Activated CD4-positive, alpha-beta T cell treated with anti-CD3 and anti-CD28 coated beads, Interleukin-2, amount 50 U/mL, for 48 hours (primary cell): ENCODE measurements around the gene CBL.
A peak's percentile ranks its signal among the peaks of the same experiment; 100 is the strongest.

Source experiments
- DNase-seq, 2 experiments: peaks; one replicate each; pipeline ENCODE4 v3.0.0-alpha.2; 2020

Gene CBL

DNA sequence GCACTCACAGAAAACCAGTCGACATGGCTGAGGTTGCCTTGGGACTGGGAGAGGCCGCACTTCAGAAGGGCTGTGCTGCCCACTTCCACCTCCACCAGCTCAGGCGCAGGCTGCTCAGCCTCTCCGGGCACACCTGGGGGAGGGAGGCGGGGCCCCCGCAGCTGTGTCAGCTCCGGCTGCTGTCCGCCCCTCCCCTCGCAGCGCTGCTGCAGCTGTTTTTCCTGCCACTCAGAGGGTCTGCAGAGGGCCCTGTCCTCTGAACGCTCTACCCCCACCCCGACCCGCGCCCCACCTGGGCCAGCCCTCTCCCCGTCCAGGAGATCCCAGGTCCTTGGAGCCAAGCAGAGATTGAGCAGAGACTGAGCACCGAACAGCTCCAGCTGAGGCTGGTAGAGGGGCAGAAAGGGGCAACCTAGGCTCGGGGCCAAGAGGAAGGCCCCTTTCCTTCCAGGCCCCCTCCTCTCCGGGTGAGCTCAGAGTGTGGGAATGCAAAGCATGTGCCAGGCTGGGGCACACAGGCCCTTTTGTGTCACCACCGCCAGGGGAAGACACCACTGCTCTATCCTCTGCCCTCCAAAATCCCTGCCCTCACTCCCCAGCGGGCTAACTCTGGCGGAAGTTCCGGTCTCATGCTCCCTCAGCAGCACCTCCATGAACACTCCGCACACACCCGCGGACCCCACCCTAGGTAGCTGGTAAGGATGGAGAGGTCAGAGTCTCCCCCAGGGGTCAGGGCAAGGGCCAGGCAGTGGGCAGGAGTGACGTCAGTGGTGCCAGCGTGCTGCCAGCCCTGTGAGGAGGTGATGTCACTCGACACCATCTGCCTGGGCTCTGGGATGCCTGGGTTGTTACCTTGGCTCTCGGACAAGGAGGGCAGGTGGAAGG is 109.2 kb downstream of the CBL start:
- DNase-seq: peak in 1 of 2 experiments; percentile 68

DNA sequence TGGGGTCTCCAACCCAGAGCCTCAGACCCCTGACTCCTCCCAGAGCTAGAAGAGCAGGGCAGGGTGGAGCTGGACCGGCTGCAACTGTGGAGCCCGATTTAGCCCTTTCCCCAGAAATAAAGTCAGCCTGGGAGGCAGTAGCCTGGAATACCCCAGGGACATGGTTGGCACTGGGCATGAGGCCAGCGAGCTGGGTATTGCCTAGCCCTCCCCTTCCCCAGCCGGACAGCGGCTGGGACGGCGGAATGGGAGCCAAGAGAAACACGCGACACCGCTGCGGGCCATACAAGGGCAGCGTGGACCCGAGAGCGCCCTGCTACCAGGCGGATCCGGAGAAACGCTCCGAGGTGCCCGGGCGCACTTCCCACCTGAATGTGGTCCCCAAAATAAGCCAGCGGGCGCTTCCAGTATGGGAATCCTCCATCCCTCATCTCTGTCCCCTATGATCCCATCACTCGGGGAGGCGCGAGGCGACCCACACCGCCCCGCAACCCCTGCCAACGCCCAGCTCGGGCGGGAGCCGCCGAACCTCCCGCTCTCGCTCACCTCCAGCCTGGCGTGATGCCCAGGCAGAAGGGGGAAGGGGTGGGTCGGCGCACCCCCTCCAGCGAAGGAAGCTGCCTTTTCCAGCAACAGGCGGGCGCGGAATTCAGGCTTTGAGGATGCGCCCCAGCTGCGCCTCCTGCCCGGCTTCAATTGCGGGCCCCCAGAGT is 110.0 kb downstream of the CBL start:
- no peak for DNase-seq

DNA sequence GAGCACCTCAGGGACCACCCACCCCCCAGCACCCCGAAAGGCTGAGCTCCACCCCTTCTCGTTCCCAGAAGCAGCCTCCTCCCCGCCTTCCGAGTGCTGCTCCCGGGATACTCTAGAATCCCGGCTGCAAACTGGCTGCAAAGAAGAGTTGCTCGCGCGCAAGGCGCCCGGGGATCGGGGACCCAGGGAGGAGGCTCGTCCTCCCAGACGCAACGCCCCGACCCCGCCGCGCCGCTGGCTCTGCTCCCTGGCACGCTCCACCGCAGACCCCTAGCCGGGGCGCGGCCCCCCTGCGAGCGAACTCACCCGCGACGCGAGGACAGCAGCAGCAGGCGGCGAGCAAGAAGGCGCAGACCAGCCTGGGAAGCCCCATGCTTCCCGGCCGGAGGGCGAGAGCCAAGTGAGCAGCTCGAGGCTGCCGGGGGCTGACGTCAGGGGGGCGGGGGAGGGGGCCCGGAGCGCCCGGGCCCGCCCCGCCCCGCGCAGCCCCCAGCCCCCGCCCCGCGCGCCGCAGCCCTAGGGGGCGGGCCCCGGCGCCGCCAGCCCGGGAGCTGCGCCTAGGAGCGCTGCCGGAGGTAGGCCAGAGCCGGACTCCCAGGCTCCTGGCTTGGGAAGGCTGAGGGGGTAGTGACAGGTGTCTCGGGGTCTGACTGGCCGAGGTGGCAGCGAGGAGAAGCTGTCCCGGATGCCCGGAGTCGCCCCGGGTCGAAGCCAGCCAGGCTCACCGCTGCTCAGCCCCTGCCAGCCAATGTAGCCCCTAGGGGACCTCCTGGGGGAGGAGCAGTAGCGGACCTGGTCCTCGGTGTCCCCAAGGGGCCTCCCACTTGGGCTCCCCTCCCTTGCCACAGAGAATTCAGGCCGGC is 110.8 kb downstream of the CBL start, which contains the start of gene MCAM:
Gene MCAM (minus strand): TSS at position 402 of the 863 bp plus-strand sequence. CDS start 29 bp downstream, at position 373.
- DNase-seq: no peak

DNA sequence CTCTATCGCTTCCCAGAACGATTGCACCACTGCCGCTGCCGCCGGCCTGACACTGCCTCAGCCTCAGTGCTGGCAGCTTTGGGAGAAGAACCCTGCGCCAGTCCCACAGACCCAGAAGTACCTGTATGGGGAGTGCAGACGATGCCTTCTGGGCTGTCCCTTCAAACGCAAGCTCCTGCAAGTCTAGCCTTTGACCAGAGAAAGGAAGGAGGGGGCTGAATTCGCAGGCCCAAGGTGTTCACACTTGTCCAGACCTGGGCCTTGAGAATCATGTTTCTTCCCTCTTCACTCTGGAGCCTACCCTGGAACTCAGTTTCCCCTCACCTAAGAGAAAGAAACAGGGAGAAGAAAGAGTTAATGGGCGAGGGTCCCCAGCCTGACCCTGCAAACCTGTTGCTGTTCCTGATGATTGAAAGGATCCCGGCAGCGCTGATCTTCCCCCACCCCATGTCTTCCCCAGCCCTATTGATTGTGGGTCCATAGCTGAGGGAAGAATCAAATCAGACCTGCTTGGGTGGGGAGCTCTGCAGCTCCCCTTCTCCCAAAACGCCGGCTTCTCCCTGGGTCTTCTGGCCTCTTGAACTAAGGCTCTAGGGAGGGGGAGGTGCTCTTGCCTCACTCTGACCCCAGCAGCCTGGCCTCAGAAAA is 111.6 kb downstream of the CBL start:
- no peak for DNase-seq

DNA sequence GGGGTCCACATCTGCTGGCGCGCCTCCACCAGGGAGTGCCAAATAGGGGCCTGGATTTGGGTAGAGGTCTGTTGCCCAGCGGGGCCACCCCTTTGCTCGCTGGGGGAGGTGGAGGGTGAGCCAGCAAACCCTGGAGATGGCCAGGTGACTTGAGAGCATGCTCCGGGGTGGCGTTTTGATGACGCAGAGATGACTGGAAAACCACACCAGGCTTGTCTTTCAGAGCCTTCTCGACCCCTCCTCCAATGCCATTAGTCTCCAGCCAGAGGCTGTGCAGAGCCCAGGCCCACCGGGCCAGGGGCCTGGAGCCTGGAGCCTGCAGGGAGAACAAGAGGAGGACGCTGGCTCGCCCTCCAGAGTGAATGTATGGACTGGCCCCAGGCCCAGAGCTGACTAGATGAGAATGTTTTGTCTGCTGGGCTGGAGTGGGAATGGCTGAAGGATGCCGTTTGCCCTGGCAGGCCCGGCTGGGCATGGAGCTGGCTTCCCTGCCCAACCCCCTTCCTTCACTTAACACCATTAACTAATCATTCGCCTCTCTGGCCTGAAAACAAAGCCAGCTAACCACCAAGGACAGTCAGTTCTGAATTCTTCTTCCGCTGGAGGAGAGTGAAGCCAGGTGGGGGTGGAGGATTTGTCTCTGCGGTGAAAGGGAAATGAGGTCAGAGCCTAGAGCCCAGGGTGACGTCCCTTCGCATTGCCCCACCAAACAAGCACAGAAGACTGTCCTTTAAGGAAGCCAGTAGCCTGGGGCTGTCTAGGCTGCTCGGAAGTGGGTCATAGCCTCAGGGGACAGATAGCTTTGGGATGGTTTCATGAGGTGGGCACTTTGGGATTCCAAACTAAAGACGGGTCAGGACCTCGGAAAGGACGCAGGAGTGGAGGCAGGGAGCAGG is 112.3 kb downstream of the CBL start:
- no peak for DNase-seq

DNA sequence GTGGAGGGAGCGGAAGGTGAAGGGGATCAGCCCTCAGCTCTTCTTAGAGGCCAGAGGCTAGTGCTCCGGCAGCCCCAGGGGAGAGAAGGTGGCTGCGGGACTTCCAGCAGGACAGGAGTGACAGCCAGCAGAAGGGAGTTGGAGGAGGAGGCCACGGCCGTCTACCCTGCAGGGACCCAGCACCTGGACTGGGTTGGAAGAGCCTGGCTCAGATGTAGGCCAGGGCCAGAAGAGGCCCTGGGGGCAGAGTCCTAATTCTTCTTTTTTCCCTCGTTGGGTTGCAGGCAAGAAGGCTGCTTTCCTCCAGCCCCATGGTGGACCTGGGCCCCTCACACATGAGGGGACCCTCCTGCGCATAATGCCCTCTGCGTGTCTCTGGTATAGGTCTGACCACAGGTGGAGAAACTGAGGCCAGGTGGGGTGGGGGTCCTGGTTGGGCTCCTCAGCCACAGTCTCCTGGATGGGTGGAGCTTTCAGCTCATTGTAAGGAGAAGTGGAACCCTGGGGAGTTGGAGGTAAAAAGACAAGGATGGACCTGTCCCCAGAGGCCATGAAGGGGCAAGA is 113.1 kb downstream of the CBL start:
- no peak for DNase-seq

DNA sequence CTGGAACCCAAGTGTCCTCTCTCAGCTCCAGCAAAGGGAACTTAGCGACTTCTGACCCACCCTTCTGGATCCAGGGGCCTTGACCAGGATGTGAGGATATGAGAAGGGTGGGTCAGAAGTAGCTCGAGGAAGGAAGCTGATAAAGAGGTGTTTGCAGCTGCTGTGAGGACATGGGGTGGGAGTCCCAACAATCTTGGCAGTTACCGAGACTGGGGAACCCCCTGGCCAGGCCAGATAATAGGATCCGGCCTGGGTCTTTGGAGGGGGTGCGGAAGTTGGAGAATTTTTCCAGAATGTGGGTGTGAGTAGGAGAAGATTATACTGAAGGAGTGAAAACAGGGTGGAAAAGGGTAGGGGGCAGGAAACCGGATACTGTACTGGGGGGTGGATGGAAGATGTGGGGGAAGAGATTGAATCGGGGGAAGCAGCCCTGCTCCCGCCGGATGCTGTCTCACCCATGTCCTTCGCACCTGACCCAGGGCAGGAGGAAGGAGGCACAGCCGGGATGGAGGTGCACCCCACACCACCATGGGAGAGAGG is 113.6 kb downstream of the CBL start:
- no peak for DNase-seq

DNA sequence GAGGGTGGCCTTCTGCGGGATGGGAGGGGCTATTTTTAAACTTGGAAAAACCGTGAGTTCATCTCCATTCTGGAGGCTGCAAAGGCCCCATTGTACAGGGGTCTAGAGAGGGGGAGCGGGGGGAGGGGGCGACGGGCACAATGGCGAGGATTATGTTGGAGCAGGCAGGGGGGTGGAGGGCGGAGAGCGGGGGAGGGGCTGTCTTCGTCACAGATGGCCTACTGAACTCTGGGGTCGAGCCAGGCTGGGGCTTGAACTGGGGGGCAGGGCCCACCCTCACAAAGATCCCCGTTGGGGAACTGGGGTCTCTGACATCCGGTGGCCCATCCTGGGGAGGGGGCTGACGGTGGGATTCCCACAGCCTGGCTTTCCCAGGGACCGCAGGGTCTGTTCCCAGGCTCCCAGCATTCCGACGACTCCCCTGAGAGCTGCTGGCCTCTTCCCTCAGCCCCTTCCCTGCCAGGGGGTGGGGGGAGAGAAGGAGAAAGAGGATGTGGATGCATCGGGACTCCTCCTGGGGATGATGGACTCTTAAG is 114.2 kb downstream of the CBL start:
- no peak for DNase-seq

DNA sequence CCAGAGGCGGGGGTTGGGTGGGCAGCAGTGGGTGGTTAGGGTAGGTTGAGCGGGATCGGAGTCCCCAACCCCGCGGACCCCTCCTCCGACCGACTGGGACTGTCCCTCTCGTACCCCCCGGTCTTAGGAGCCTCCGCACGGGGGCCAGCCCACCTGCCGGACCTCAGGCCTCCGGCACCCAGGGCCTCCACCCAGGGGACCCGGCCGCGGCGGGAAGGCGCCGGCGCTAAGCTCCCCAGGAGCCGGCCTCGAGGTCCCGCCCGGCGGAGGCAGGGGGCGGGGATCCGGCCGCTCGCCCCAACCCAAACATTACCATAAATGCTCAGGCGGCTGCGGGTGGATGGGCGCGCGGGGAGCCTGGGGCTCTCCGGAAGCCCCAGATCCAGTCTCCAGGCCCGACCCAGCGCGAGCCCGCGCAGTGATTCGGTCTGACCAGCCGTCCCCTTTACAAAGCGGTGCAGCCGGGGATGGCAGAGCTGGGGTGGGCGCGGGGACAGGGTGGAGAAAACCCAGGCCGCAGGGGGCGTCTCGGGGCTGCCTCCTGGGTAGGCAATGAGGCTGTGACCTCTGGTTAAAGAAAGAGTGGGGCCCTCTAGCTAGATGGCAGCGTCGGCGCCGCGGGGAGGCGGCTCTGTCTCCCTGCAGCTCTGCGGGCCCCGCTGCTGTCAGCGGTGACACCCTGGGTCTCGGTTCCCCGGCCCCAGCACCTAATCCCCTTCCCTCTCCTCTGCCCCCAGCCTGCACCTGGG is 114.8 kb downstream of the CBL start:
- DNase-seq: peak; percentile 64 to 72

DNA sequence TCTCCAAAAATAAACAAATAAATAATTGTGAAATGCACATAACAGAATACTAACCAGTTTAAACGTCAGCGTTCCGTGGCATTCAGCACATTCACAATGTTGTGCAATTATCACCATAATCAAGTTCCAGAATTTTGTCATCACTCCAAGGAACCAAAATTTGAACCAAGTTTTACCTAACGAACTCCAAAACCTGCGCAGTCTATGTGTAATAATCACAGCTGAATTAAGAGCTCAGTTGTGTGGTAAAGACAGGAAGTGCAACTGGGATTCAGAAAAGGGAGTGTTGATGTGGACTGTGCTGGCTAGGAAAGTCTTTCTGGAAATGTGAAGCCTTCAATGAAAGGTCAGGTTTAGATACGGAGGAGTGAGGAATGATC is 116.2 kb downstream of the CBL start:
- DNase-seq: no peak

DNA sequence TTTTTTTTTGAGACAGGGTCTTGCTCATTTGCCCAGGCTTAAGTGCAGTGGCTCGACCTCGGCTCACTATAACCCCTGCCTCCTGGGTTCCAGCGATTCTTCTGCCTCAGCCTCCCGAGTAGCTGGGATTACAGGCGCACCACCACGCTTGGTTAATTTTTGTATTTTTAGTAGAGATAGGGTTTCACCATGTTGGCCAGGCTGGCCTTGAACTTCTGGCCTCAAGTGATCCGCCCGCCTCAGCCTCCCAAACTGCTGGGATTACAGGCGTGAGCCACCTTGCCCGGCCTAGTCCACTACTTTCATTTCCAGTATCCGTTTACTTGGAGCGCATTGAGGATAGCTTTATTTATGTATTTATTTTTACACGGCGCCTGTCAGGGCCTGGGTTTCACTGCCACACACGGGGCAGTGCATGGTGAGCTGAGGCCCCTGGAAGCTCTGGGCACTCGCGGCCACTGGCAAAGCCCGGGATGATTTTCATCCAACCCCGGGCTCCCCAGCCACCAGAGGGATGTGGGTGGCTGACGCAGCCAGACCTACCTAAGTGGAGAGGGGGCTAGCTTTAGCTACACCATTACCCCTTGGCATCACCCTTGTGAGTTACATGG is 116.9 kb downstream of the CBL start:
- no peak for DNase-seq

DNA sequence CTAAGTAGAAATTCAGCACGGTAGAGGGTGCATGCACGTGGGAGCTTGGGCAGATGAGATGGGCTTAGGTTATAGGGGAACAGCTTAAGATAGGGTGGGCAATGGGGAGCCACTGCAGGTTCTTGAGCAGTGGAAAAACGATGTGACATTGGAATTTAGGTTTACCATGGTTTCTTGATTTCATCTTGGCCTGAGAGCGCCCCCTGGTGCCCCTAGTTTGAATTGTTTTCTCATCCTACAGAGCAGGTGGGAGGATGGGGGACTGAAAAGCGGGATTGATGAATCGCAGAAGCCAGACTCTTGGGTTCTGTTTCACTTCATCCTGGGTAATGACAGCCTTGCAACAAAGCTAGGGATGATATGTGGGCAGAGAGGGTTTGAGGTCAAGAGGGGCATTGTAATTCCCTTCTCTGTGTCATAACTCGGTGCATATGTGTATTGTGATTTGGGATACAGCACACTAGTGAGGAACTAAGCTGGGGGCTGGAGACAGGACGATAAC is 117.4 kb downstream of the CBL start:
- peak; percentile 90 to 92 for DNase-seq

DNA sequence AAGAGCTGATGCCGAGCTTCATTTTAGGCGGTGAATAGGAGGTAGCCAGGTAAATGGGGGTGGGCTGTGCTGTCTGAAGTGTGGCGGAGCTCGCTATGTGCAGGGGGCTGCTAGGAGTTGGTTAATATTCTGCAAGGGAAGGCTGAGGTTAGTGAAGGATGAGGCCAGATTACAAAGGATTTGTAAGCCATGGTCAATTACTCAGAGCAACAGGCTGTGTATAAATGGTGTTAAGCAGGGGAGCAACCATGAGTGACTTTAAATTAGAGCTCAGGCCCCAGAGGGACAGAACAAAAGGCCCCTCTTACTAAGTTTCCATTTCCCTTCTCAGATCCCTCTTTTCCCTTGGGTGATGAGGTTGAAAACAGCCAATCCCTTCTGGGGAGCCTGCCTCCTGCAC is 118.0 kb downstream of the CBL start:
- no peak for DNase-seq

DNA sequence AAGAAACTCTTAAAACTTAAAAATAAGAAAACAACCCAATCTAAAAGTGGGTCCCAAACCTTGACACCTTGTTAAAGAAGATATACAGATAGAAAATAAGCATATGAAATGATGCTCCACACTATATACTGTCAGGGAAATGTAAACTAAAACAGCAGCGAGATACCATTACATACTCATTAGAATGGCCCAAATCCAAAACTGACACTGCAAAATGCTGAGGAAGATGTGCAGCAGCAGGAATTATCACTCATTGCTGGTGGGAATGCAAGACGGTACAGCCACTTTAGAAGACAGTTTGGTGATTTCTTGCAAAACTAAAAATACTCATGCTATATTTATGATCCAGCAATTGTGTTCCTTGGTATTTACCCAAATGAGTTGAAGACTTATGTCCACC is 123.2 kb downstream of the CBL start:
- DNase-seq: no peak

DNA sequence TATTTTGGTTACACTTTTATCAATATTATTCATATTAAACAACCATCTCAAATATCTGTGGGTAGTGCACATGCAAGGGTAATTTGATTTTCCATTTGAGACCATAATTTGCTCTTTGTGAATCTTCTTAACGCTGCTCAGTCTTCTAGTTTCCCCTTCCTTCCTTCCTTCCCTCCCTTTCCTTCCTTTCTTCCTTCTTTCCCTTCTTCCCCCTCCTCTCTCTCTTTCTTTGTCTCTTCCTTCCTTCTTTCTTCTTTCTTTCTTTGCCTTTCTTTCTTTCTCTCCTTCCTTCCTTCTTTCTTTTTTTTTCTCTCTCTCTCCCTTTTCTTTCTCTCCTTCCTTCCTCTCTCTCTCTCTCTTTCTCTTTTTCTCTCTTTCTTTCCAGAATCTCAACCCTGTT is 124.1 kb downstream of the CBL start:
- DNase-seq: no peak

DNA sequence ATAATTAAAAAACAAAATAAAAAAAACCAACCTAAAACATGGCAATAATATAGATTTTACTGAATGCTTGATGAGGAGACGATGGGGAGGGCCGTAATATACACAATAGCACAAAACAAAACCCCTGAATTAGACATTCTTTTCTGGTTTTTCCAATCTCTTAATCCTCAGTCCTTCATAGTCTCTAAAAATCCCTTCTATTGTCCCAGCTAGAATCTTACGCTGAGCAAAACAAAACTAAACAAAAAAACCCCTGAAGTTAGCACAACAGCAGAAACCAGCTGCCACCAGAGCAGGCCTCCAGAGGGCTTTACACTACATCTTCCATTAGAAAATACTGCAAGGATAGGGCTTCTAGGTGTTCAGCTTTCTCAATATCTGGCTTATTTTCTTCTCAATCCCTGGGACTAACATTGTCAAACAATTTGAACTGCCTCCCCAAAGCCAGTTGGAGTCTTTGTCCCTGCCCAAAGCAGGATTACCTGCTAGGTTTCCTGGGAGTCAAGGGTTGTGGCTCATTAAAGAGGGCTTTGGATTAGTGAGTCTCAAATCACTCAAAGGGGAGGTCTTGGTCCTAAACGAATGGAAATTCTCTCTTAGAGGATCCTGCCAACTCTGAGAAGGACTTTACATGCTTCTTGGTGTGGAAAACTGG is 126.1 kb downstream of the CBL start:
- DNase-seq: no peak

DNA sequence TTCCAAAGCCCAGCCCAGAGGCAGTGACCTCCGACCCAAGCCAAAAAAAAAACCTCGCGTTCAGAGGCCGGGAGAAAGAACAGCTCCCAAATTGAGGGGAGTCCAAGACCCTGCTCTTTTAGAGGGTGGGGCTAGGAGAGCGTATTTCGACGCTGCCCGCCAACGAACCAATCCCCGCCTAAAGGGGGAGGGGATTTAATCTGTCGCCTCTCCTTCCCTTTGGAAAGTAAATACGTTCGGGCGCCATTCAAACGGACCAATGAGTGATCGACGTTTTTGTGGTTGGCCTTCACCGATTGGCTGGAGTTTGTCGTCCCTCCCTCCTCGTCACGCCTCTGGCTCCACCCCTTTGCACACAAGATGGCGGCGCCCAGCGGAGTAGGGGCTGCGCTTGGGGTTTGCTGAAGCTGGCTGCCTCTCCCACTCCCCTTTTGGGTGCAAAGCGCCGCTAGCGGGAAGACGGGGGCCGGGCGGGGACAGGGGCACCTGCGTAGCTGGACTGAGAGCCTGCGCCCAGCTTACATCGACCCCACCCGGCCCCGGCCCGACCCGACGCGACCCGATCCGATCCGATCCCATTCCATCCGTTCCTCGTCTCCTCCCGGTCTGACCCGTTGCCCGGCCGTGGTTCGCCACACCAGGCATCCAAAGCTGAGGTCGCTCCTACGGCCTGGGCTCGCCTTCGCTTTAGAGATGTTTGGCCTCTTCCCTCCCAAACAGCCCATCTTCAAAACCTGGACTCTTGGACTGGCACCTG is 128.2 kb downstream of the CBL start, which contains the start of gene RNF26:
Gene RNF26 (plus strand): TSS at position 354 of the 757 bp plus-strand sequence. CDS start 596 bp downstream, outside the sequence.
- peak; percentile 93 to 95 for DNase-seq
